ENCODE measurements around the gene PRDM12.
A peak's percentile ranks its signal among the peaks of the same experiment; 100 is the strongest.

PRDM12 gene

GRCh38 chr9:130687615-130688014 is 23.2 kb downstream of the PRDM12 start:
- no peak for DNase-seq (ENCODE audit: low read depth in 3 of 3, low spot score in 1 of 3)

GRCh38 chr9:130688072-130688471 is 23.7 kb downstream of the PRDM12 start:
- DNase-seq (ENCODE audit: low read depth in 3 of 3, low spot score in 1 of 3) = no peak

GRCh38 chr9:130689572-130689936 is 25.2 kb downstream of the PRDM12 start:
- no peak for DNase-seq (ENCODE audit: low read depth in 3 of 3, low spot score in 1 of 3)

GRCh38 chr9:130689937-130690700 is 25.7 kb downstream of the PRDM12 start:
- no peak for DNase-seq (ENCODE audit: low read depth in 3 of 3, low spot score in 1 of 3)

GRCh38 chr9:130692321-130692720 is 27.9 kb downstream of the PRDM12 start:
- DNase-seq (ENCODE audit: low read depth in 3 of 3, low spot score in 1 of 3) = no peak

GRCh38 chr9:130693101-130693425 is 28.7 kb downstream of the PRDM12 start:
- DNase-seq (ENCODE audit: low read depth in 3 of 3, low spot score in 1 of 3) = no peak

- peak; percentile 94 to 96 (median 95) for DNase-seq (ENCODE audit: low read depth in 3 of 3, low spot score in 1 of 3)
These were observed 29.2 kb downstream of the PRDM12 start, which contains the start of gene EXOSC2 for GRCh38 chr9:130693426-130694191. EXOSC2 (plus strand) TSS chr9:130693780; CDS start chr9:130693792, 12 bp downstream.

- no peak for DNase-seq (ENCODE audit: low read depth in 3 of 3, low spot score in 1 of 3)
These were observed 29.8 kb downstream of the PRDM12 start for GRCh38 chr9:130694205-130694604.

GRCh38 chr9:130696139-130696650 is 31.8 kb downstream of the PRDM12 start:
- no peak for DNase-seq (ENCODE audit: low read depth in 3 of 3, low spot score in 1 of 3)

- no peak for DNase-seq (ENCODE audit: low read depth in 3 of 3, low spot score in 1 of 3)
These were observed 32.6 kb downstream of the PRDM12 start for GRCh38 chr9:130696996-130697395.

- DNase-seq (ENCODE audit: low read depth in 3 of 3, low spot score in 1 of 3) = no peak
These were observed 34.1 kb downstream of the PRDM12 start for GRCh38 chr9:130698514-130698913.

- DNase-seq (ENCODE audit: low read depth in 3 of 3, low spot score in 1 of 3) = no peak
These were observed 34.7 kb downstream of the PRDM12 start for GRCh38 chr9:130699047-130699446.

GRCh38 chr9:130701059-130702022 is 36.9 kb downstream of the PRDM12 start:
- peak in 2 of 3 donors; percentile 34 to 60 for DNase-seq (ENCODE audit: low read depth in 3 of 3, low spot score in 1 of 3)

- DNase-seq (ENCODE audit: low read depth in 3 of 3, low spot score in 1 of 3) = no peak
These were observed 39.1 kb downstream of the PRDM12 start for GRCh38 chr9:130703501-130703900.

GRCh38 chr9:130707225-130707976 is 43.0 kb downstream of the PRDM12 start:
- DNase-seq (ENCODE audit: low read depth in 3 of 3, low spot score in 1 of 3) = peak; percentile 53 to 58 (median 54)

GRCh38 chr9:130710822-130711352 is 46.5 kb downstream of the PRDM12 start:
- DNase-seq (ENCODE audit: low read depth in 3 of 3, low spot score in 1 of 3) = no peak

GRCh38 chr9:130711469-130711868 is 47.1 kb downstream of the PRDM12 start:
- no peak for DNase-seq (ENCODE audit: low read depth in 3 of 3, low spot score in 1 of 3)

- DNase-seq (ENCODE audit: low read depth in 3 of 3, low spot score in 1 of 3) = peak; percentile 85 to 88 (median 85)
These were observed 48.3 kb downstream of the PRDM12 start for GRCh38 chr9:130712564-130713285.

GRCh38 chr9:130713286-130713960 is 49.0 kb downstream of the PRDM12 start:
- DNase-seq (ENCODE audit: low read depth in 3 of 3, low spot score in 1 of 3) = no peak

All from stimulated activated CD4-positive, alpha-beta T cell treated with anti-CD3 and anti-CD28 coated beads, TNF-alpha, amount 100 ng/mL, for 1 hour (primary cell).